Activated CD8-positive, alpha-beta T cell treated with anti-CD3 and anti-CD28 coated beads for 36 hours (primary cell): ENCODE measurements around the gene KRT1. TPM values are rescaled to one million over a fixed set of nuclear protein-coding genes. Genes with fewer than 3 reads are reported as not detected.

Experiments used
- ATAC-seq: fragments of 200-7000 bp; cut with Tn5 transposase; one replicate; pipeline ENCODE4 v1.10.0; 2021; ENCODE audit warnings: mild to moderate bottlenecking, moderate library complexity
- CTCF ChIA-PET: fragments of 350-600 bp; sonication (Branson Sonifier 250); formaldehyde crosslinking; loops from one replicate; lab custom pipeline; 2021; ENCODE audit warnings: antibody characterized with exemption; lab: Charles Lee
- POLR2A ChIA-PET: fragments of 350-600 bp; sonication (Branson Sonifier 250); formaldehyde crosslinking; loops from one replicate; lab custom pipeline; 2021; ENCODE audit warnings: antibody characterized with exemption; lab: Charles Lee
- DNase-seq: peaks from one replicate; pipeline ENCODE4 v3.0.0-alpha.2; 2020
- H3K27ac Mint-ChIP-seq: one replicate; pipeline ENCODE4 v1.8.0; 2021; ENCODE audit warnings: mild to moderate bottlenecking, mixed read lengths
- H3K27me3 Mint-ChIP-seq: one replicate; pipeline ENCODE4 v1.8.0; 2021; ENCODE audit warnings: mixed read lengths
- H3K36me3 Mint-ChIP-seq: one replicate; pipeline ENCODE4 v1.8.0; 2021; ENCODE audit warnings: low read depth, mixed read lengths
- H3K4me1 Mint-ChIP-seq: one replicate; pipeline ENCODE4 v1.8.0; 2021; ENCODE audit warnings: low read depth, mixed read lengths
- H3K4me3 Mint-ChIP-seq: one replicate; pipeline ENCODE4 v1.8.0; 2021; ENCODE audit warnings: mild to moderate bottlenecking, moderate library complexity, mixed read lengths
- H3K9me3 Mint-ChIP-seq: one replicate; pipeline ENCODE4 v1.8.0; 2021; ENCODE audit warnings: mixed read lengths
- intact Hi-C: fragments of 100-400 bp; cut with micrococcal nuclease; formaldehyde crosslinking; loops from one replicate; pipeline ENCODE4 v1.10.0; 2022
- total RNA-seq, 2 experiments: library from RNA; stranded (reverse); gene quantifications; one replicate each; pipeline ENCODE4 v1.2.3, GENCODE V29; 2021
- TF ChIP-seq, protein P1 (sequence below): fragments of 200-600 bp; IDR thresholded peaks from one replicate; pipeline ENCODE4 v1.8.0; 2022; ENCODE audit warnings: antibody characterized with exemption, mild to moderate bottlenecking

Gene KRT1
- total RNA-seq, 2 experiments from 2014 or later: not detected

DNA sequence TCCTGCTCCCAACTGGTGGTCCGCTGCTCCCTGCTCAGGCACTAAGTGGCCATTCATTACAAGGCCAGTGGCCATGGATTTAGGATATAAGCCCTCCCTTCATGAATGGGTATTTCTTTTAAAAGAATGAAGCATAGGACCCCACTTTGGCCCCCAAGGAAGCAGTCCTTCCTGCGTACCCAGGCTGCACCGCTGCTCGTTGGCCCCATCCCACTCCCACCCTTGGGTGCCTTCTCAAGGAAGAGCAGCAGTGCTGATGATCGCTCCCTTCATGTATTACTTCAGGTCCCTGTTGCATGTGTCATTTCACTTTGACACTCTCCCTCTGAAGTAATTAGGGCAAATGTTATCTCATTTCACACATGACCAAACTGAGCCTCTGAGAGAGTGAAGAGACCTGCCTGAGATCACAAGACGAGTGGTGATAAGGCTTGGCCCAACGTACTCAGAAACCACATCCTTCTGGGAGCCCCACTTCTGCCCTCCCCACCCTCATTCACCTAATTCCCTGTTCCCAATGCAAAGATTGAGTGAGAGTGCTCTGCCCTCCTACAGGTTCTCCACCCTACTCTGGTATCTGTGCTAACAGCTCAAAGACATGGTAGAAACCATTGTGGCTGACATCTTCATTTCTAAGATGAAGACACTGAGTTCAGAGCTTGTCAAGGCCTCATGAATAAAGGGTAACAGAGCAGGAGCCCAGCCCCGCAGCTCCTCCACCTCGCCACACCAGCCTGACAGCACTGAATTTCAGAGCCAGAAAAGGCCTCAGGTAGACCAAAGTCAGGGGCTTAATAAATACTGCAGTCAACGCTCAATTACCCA lies 17.9 kb downstream of the KRT1 start:
- ChIA-PET POLR2A (no interaction called here), CTCF (interaction anchor here (1.2 to 1.6 kb wide), 3 partner anchors 78 to 223 kb away, joined by 3 to 5 read pairs (median 5); no protein-coding TSS in a partner anchor)
- TF ChIP-seq, protein P1, sequence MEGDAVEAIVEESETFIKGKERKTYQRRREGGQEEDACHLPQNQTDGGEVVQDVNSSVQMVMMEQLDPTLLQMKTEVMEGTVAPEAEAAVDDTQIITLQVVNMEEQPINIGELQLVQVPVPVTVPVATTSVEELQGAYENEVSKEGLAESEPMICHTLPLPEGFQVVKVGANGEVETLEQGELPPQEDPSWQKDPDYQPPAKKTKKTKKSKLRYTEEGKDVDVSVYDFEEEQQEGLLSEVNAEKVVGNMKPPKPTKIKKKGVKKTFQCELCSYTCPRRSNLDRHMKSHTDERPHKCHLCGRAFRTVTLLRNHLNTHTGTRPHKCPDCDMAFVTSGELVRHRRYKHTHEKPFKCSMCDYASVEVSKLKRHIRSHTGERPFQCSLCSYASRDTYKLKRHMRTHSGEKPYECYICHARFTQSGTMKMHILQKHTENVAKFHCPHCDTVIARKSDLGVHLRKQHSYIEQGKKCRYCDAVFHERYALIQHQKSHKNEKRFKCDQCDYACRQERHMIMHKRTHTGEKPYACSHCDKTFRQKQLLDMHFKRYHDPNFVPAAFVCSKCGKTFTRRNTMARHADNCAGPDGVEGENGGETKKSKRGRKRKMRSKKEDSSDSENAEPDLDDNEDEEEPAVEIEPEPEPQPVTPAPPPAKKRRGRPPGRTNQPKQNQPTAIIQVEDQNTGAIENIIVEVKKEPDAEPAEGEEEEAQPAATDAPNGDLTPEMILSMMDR: no peak
- Mint-ChIP-seq H3K4me1 (peaks cover 4% of the 10 kb centered on the region), H3K27ac (no peak overlapping the region), H3K9me3 (no peaks in the 10 kb centered on the region), H3K27me3 (no peaks in the 10 kb centered on the region), H3K4me3 (no peak overlapping the region), H3K36me3 (no peaks in the 10 kb centered on the region)
- intact Hi-C loops: no loop called here
- no peak for DNase-seq
- no peak for ATAC-seq

- Mint-ChIP-seq H3K27me3 (no peaks in the 10 kb centered on the region), H3K9me3 (no peaks in the 10 kb centered on the region), H3K27ac (no peak overlapping the region), H3K4me1 (peaks cover 5% of the 10 kb centered on the region), H3K4me3 (no peak overlapping the region), H3K36me3 (no peaks in the 10 kb centered on the region)
- ATAC-seq (no peak), DNase-seq (no peak)
- ChIA-PET CTCF (no interaction called here), POLR2A (no interaction called here)
- TF ChIP-seq, protein P1: no peak
- intact Hi-C loops: no loop called here
Measured at GRCh38 chr12:52661668-52662067, 18.5 kb downstream of the KRT1 start.

- Mint-ChIP-seq H3K4me1 (peaks cover 7% of the 10 kb centered on the region), H3K9me3 (no peaks in the 10 kb centered on the region), H3K27me3 (no peaks in the 10 kb centered on the region), H3K36me3 (no peaks in the 10 kb centered on the region), H3K4me3 (no peak overlapping the region), H3K27ac (no peak overlapping the region)
- TF ChIP-seq, protein P1: no peak
- ATAC-seq (no peak), DNase-seq (no peak)
- CTCF ChIA-PET: interaction anchor here (1.6 kb wide), 1 partner anchor 224 kb away, joined by 6 read pairs; no protein-coding TSS in a partner anchor
- intact Hi-C loops: no loop called here
- POLR2A ChIA-PET: no interaction called here
Measured at GRCh38 chr12:52660934-52661499, 19.2 kb downstream of the KRT1 start.

- Mint-ChIP-seq H3K27me3 (no peaks in the 10 kb centered on the region), H3K4me3 (no peak overlapping the region)
- CTCF ChIA-PET: interaction anchor here (1.4 to 1.6 kb wide), 2 partner anchors 19 to 225 kb away, joined by 3 to 6 read pairs; no protein-coding TSS in a partner anchor
Measured at GRCh38 chr12:52659951-52660350, 20.3 kb downstream of the KRT1 start.

More at GRCh38 chr12:52659951-52660350, 20.3 kb downstream of the KRT1 start:
- POLR2A ChIA-PET: no interaction called here
- TF ChIP-seq, protein P1: no peak
- no peaks in the 10 kb centered on the region for H3K36me3 Mint-ChIP-seq
- no peak overlapping the region for H3K27ac Mint-ChIP-seq
- intact Hi-C loops: no loop called here
- ATAC-seq (no peak), DNase-seq (no peak)
- no peaks in the 10 kb centered on the region for H3K9me3 Mint-ChIP-seq
- peaks cover 7% of the 10 kb centered on the region for H3K4me1 Mint-ChIP-seq
